Measurements from ENCODE around the gene DIS3L2. TPM values are rescaled to one million over a fixed set of nuclear protein-coding genes. Genes with fewer than 3 reads are reported as not detected.

The DIS3L2 gene
- total and polyA plus RNA-seq, 2 of the 8 experiments (the other 6 are each of a cell fraction or from before 2014, with no cell fraction given): 11.5 to 21.6 TPM

DNA sequence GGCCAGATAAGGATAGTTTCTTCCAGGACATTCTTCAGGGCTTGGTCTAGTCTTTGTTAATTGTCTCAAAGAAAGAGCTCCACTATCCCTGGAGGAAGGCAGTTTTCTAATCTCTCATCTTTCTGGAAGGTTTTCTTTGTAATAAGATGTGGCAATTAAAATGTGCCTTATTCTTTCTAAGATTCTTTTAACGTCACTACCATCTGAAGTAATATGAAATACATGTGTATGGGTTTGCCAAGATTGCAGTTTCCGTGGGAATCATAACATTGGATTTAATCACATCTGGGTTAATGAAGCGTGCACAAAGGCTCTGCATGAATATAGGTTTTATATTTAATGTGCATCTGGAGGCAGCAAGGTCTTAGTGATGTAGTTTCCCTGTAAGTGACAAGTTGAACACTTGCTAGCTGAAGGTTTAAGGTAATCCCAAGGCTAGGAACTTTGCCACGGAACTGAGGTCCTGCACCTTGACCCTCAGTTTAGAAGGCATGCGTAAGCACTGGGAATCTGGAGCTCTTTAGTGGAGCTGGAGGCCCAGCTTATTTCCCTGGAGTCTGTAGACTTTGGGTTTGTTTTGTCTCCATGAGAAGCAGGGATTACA lies 25.7 kb downstream of the DIS3L2 start:
- Histone ChIP-seq H3K23me2 (ENCODE audit: low read depth, low read length) (no peaks in the 10 kb centered on the region), H4K91ac (replicated peaks; ENCODE audit: insufficient read length, low read length) (no peak overlapping the region), H3K14ac (ENCODE audit: insufficient read length) (no peak overlapping the region), H2AFZ (ENCODE audit: low read length) (no peak overlapping the region), H3K23ac (ENCODE audit: insufficient read length) (no peak overlapping the region), H2BK5ac (ENCODE audit: low read depth, low read length) (no peak overlapping the region), H3K4ac (replicated peaks; ENCODE audit: insufficient read length, low read depth, low read length) (no peak overlapping the region), H4K5ac (ENCODE audit: insufficient read length, low read depth, low read length) (no peak overlapping the region), H3K36me3 (ENCODE audit: control insufficient read depth in 2 of 4, insufficient read depth in 4 of 4, low read length in 3 of 4) (no peaks in the 10 kb centered on the region), H3K9ac (replicated peaks in 1 of 4; ENCODE audit: extremely low read depth in 1 of 4, low read depth in 3 of 4, low read length in 3 of 4) (no peak overlapping the region), H2BK15ac (ENCODE audit: low read length) (no peak overlapping the region), H3K4me1 (replicated peaks in 1 of 4; ENCODE audit: control insufficient read depth in 3 of 4, insufficient read depth in 4 of 4, low read length in 3 of 4) (peaks cover 0 to 8% (median 3%) of the 10 kb centered on the region in 4 experiments; a peak in 5 of 7 replicates), H3K27me3 (replicated peaks in 1 of 4; ENCODE audit: control insufficient read depth in 3 of 4, extremely low read depth in 1 of 4, insufficient read depth in 3 of 4, low read length in 3 of 4) (no peaks in the 10 kb centered on the region), H2BK20ac (ENCODE audit: low read length) (no peak overlapping the region), H2BK120ac (replicated peaks; ENCODE audit: low read depth, low read length) (no peak overlapping the region), H3K79me1 (ENCODE audit: low read depth, low read length) (no peaks in the 10 kb centered on the region), H4K20me1 (replicated peaks in 1 of 2; ENCODE audit: control insufficient read depth in 1 of 2, insufficient read depth in 2 of 2, low read length in 2 of 2) (no peaks in the 10 kb centered on the region), H2BK12ac (ENCODE audit: low read depth, low read length) (no peak overlapping the region), H3K27ac (ENCODE audit: low read depth, low read length) (no peak overlapping the region), H2AK5ac (ENCODE audit: low read depth, low read length) (no peak overlapping the region), H3K18ac (ENCODE audit: extremely low read depth, low read length) (no peak overlapping the region), H3K79me2 (ENCODE audit: control insufficient read depth in 1 of 2, insufficient read depth in 2 of 2, low read length in 2 of 2) (peaks cover 0 to 18% of the 10 kb centered on the region in 2 experiments; a peak in 3 of 4 replicates), H4K8ac (ENCODE audit: extremely low read depth, insufficient read depth, low read length) (no peak overlapping the region), H3K9me3 (ENCODE audit: insufficient read depth in 2 of 2, low read depth in 1 of 2, low read length in 1 of 2) (no peaks in the 10 kb centered on the region), H3K4me3 (ENCODE audit: extremely low read depth in 1 of 4, insufficient read depth in 2 of 4, low read depth in 3 of 4, low read length in 4 of 4) (no peak overlapping the region), H3K4me2 (ENCODE audit: insufficient read depth in 1 of 2, low read depth in 2 of 2, low read length in 2 of 2) (no peak overlapping the region), H3K56ac (replicated peaks; ENCODE audit: insufficient read length, low read depth, low read length) (no peak overlapping the region)
- WGBS, 2 experiments (ENCODE audit: extremely low coverage in 1 of 2, insufficient coverage in 1 of 2, insufficient read length in 1 of 2, insufficient replicate concordance in 2 of 2, low coverage in 1 of 2, low lambda C conversion rate in 2 of 2, missing lambda C conversion rate in 1 of 2): 86% methylated on average over 5 of the region's 5 CpGs; no CpG with 5 or more reads in 1 of the 2 experiments
- FAIRE-seq (no peak), DNase-seq (ENCODE audit: low read depth in 1 of 2, low spot score in 2 of 2) (no peak)
- POLR2A ChIA-PET (ENCODE audit: partially characterized antibody): no interaction called here
- CTCF ChIA-PET (ENCODE audit: partially characterized antibody): interaction anchor here (0.6 to 1.1 kb wide), 5 partner anchors 24 to 340 kb away, joined by 3 to 4 read pairs (median 3); no protein-coding TSS in a partner anchor
- TF ChIP-seq CBX8 (IDR thresholded peaks at IDR 0.05; ENCODE audit: borderline replicate concordance, low read depth, low read length) (no peak), GTF2F1 (IDR thresholded peaks at IDR 0.05; ENCODE audit: borderline replicate concordance, low read depth, low read length) (no peak), SIRT6 (IDR thresholded peaks at IDR 0.05; ENCODE audit: low read length) (no peak), NRF1 (IDR thresholded peaks at IDR 0.05; ENCODE audit: low read depth, low read length) (no peak), YY1 (IDR thresholded peaks at IDR 0.05; ENCODE audit: low read depth, low read length) (no peak), PHF8 (conservative IDR thresholded peaks at IDR 0.05; ENCODE audit: low read depth, low read length) (no peak), SP2 (IDR thresholded peaks at IDR 0.05; ENCODE audit: low read length) (no peak), NANOG (IDR thresholded peaks at IDR 0.05; ENCODE audit: insufficient read depth, low read depth, low read length, poor library complexity, severe bottlenecking) (no peak), TAF7 (optimal IDR thresholded peaks at IDR 0.05; ENCODE audit: borderline replicate concordance, low read depth, low read length) (no peak), BACH1 (IDR thresholded peaks at IDR 0.05; ENCODE audit: low read length) (no peak), SIX5 (IDR thresholded peaks at IDR 0.05; ENCODE audit: low read depth, low read length) (no peak), EP300 (IDR thresholded peaks at IDR 0.05; ENCODE audit: borderline replicate concordance in 1 of 2, low read depth in 2 of 2, low read length in 2 of 2) (no peak)
- TF ChIP-seq, protein P1, sequence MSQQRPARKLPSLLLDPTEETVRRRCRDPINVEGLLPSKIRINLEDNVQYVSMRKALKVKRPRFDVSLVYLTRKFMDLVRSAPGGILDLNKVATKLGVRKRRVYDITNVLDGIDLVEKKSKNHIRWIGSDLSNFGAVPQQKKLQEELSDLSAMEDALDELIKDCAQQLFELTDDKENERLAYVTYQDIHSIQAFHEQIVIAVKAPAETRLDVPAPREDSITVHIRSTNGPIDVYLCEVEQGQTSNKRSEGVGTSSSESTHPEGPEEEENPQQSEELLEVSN (IDR thresholded peaks at IDR 0.05): no peak

All from H1 (cell line).